ENCODE results near the gene PARVB. TPM values are rescaled to one million over a fixed set of nuclear protein-coding genes. Genes with fewer than 3 reads are reported as not detected.
"Not testable (repeated sequence)": the region's sequence is repeated elsewhere in the genome, so short reads cannot be mapped to it uniquely, and the experiment has no call there.

The PARVB gene
- total RNA-seq, 1 donor from 2014 or later, result 22.1 TPM

DNA sequence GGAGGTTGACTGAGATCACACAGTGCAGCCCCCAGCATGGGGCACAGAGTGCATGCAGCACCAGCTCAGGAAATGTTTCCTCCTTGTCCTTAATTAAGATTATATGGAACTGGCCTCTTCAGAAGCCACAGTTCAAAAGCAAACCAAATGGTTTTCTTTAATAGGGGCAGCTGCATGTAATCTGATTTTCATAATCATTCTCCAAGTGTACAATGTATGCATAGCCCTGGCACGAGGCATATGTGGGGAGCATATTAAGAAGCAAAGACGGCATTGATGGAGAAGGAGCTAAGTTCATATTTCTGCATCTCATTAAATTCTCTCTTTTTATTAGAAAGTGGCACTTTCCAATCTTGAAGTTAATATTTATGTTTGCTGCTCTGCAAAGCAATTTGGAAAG lies 9.9 kb upstream of the PARVB start:
- Mint-ChIP-seq H3K4me1 (peaks cover 3% of the 10 kb centered on the region), H3K27me3 (ENCODE audit: low read depth) (no peaks in the 10 kb centered on the region), H3K4me3 (no peak overlapping the region), H3K9me3 (no peaks in the 10 kb centered on the region), H3K36me3 (peaks cover 2% of the 10 kb centered on the region), H3K27ac (no peak overlapping the region)
- TF ChIP-seq, protein P1, sequence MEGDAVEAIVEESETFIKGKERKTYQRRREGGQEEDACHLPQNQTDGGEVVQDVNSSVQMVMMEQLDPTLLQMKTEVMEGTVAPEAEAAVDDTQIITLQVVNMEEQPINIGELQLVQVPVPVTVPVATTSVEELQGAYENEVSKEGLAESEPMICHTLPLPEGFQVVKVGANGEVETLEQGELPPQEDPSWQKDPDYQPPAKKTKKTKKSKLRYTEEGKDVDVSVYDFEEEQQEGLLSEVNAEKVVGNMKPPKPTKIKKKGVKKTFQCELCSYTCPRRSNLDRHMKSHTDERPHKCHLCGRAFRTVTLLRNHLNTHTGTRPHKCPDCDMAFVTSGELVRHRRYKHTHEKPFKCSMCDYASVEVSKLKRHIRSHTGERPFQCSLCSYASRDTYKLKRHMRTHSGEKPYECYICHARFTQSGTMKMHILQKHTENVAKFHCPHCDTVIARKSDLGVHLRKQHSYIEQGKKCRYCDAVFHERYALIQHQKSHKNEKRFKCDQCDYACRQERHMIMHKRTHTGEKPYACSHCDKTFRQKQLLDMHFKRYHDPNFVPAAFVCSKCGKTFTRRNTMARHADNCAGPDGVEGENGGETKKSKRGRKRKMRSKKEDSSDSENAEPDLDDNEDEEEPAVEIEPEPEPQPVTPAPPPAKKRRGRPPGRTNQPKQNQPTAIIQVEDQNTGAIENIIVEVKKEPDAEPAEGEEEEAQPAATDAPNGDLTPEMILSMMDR (IDR thresholded peaks at IDR 0.05; ENCODE audit: unreplicated experiment), result no peak
- DNase-seq (ENCODE audit: low spot score in 2 of 2, unreplicated experiment in 2 of 2), result no peak

DNA sequence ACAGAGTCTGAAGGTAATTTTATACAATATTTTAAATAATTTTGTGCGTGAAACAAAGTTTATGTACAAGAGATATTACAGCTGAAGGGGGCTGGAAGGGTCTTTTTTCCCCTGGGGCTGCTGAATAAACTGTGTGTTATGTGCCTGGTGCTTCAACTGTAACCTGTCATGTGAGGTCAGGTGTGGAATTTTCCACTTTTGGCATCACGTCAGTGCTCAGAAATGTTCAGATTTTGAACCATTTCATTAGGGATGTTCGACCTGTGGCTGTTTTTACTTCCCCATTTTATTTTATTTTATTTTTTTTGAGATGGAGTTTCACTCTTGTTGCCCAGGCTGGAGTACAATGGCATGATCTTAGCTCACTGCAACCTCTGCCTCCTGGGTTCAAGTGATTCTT lies 7.5 kb upstream of the PARVB start:
- not testable (repeated sequence) for H3K36me3 Mint-ChIP-seq; DNase-seq (ENCODE audit: low spot score in 2 of 2, unreplicated experiment in 2 of 2); H3K27me3 Mint-ChIP-seq (ENCODE audit: low read depth); H3K27ac Mint-ChIP-seq; H3K4me1 Mint-ChIP-seq; H3K4me3 Mint-ChIP-seq; H3K9me3 Mint-ChIP-seq

DNA sequence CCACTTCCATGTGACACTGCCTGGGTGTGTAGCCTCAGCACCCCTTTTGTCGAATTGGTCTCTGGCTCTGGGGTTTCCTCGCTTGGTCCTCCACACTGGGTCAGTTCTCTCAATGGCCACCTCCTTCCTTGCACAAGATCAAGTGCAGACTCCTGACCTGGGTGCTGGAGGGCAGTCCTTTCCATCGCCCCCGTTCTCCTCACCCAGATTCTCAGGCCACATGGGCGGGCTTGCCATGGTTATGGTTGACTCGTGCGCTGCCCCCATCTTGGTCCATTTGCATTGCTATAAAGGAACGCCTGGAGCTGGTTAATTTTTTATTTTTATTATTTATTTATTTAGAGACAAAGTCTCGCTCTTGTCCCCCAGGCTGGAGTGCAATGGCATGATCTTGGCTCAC lies 5.5 kb upstream of the PARVB start:
- no peak for DNase-seq (ENCODE audit: low spot score in 2 of 2, unreplicated experiment in 2 of 2)
- H3K4me3 Mint-ChIP-seq, result no peak overlapping the region
- H3K27me3 Mint-ChIP-seq (ENCODE audit: low read depth), result no peaks in the 10 kb centered on the region
- peaks cover 4% of the 10 kb centered on the region for H3K4me1 Mint-ChIP-seq
- TF ChIP-seq, protein P1 (IDR thresholded peaks at IDR 0.05; ENCODE audit: unreplicated experiment), result no peak
- no peaks in the 10 kb centered on the region for H3K9me3 Mint-ChIP-seq
- no peak overlapping the region for H3K27ac Mint-ChIP-seq
- H3K36me3 Mint-ChIP-seq, result no peaks in the 10 kb centered on the region

DNA sequence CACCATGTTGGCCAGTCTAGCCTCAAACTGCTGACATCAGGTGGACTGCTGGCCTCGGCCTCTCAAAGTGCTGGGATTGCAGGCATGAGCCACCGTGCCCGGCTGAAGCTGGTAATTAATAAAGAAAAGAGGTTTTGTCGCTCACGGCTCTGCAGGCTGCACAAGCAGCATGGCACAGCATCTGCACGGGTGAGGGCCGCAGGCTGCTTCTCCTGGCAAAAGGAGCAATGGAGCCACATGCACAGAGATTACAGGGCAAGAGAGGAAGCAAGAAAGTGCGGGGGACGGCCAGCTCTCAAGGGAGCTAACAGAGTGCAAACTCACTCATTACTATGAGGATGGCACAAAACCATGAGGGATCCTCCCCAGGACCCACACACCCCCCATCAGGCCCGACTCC lies 4.7 kb upstream of the PARVB start:
- Mint-ChIP-seq H3K27me3 (ENCODE audit: low read depth) (no peaks in the 10 kb centered on the region), H3K27ac (no peak overlapping the region), H3K4me3 (no peak overlapping the region), H3K9me3 (no peaks in the 10 kb centered on the region), H3K4me1 (peaks cover 6% of the 10 kb centered on the region), H3K36me3 (no peaks in the 10 kb centered on the region)
- DNase-seq (ENCODE audit: low spot score in 2 of 2, unreplicated experiment in 2 of 2), result no peak
- TF ChIP-seq, protein P1 (IDR thresholded peaks at IDR 0.05; ENCODE audit: unreplicated experiment), result no peak

DNA sequence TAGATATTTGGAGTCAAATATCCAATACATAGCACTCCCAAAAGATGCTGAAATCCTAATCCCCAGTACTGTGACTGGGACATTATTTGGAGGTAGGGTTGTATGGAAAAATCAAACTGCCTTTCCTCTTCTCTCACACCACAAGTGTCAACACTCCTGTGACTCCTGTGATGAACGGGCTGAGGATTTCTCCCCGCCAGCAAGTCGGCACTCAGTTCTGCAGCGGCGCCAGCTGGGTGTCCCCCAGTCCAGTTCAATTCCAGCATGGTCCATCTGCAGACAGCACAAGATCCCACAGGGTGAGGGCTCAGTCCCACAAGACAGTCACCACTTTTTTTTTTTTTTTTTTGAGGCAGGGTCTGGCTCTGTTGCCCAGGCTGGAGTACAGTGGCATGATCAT lies 4.3 kb upstream of the PARVB start:
- DNase-seq (ENCODE audit: low spot score in 2 of 2, unreplicated experiment in 2 of 2), result no peak
- no peak overlapping the region for H3K4me3 Mint-ChIP-seq
- H3K4me1 Mint-ChIP-seq, result peaks cover 4% of the 10 kb centered on the region
- H3K36me3 Mint-ChIP-seq, result no peaks in the 10 kb centered on the region
- no peak overlapping the region for H3K27ac Mint-ChIP-seq
- H3K9me3 Mint-ChIP-seq, result no peaks in the 10 kb centered on the region
- TF ChIP-seq, protein P1 (IDR thresholded peaks at IDR 0.05; ENCODE audit: unreplicated experiment), result no peak
- H3K27me3 Mint-ChIP-seq (ENCODE audit: low read depth), result no peaks in the 10 kb centered on the region

DNA sequence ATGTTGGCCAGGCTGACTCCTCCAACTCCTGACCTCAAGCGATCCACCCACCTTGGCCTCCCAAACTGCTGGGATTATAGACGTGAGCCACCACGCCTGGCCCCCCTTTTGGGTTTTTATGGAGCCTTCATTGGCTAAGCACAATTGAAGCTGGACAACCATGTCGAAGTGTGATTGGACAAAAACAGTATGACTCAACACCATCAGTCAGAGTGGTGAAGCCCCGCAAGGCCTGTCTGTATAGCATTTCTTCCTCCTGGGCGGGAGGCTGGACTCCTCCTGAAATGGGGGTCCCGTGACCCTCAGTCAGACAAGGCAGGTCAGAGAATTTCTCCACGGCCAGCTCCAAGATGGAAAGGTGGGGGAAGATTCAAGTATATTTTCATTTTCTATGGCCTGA lies 3.1 kb upstream of the PARVB start:
- Mint-ChIP-seq H3K4me3 (no peak overlapping the region), H3K27me3 (ENCODE audit: low read depth) (peaks cover 6% of the 10 kb centered on the region), H3K27ac (no peak overlapping the region), H3K9me3 (no peaks in the 10 kb centered on the region), H3K4me1 (peaks cover 8% of the 10 kb centered on the region), H3K36me3 (no peaks in the 10 kb centered on the region)
- TF ChIP-seq, protein P1 (IDR thresholded peaks at IDR 0.05; ENCODE audit: unreplicated experiment), result no peak
- DNase-seq (ENCODE audit: low spot score in 2 of 2, unreplicated experiment in 2 of 2), result no peak
